HL-60 (cell line): ENCODE data around the gene FMO3.

Experiments used
- DNase-seq, 2 experiments: peaks; one replicate each; pipeline ENCODE4 v3.0.0-alpha.2; 2010 to 2020; ENCODE audit warnings: low read depth in 1 of 2, low spot score in 1 of 2
- H3K27ac ChIP-seq: fragments of 250-450 bp; sonication (Bioruptor Pico); replicated peaks from 2 replicates; pipeline ENCODE4 v1.5.1; 2020; ENCODE audit warnings: mild to moderate bottlenecking, moderate library complexity
- H3K27me3 ChIP-seq: fragments of 250-450 bp; sonication (Bioruptor Pico); 2 replicates; pipeline ENCODE4 v1.5.1; 2021; ENCODE audit warnings: mild to moderate bottlenecking, moderate library complexity; ENCODE audit not compliant: insufficient read depth, poor library complexity, severe bottlenecking
- H3K4me3 ChIP-seq: replicated peaks from 2 replicates; pipeline ENCODE4 v1.5.1; 2011; ENCODE audit warnings: mild to moderate bottlenecking, control low read depth, low read length; ENCODE audit not compliant: insufficient read depth
- GABPA ChIP-seq: IDR thresholded peaks from 2 replicates; pipeline ENCODE4 v1.6.1; 2012; ENCODE audit warnings: low read depth
- POLR2AphosphoS5 ChIP-seq: IDR thresholded peaks from 2 replicates; pipeline ENCODE4 v1.6.1; 2012; ENCODE audit warnings: low read depth
- REST ChIP-seq: IDR thresholded peaks from 2 replicates; pipeline ENCODE4 v1.6.1; 2012; ENCODE audit warnings: low read depth; ENCODE audit not compliant: insufficient replicate concordance
- SPI1 ChIP-seq: IDR thresholded peaks from 2 replicates; pipeline ENCODE4 v1.6.1; 2012; ENCODE audit warnings: low read depth, mild to moderate bottlenecking, borderline replicate concordance
- TF ChIP-seq, protein P1 (sequence below): IDR thresholded peaks from one replicate; pipeline ENCODE4 v1.5.1; 2011; ENCODE audit warnings: low read length, control low read depth, inconsistent platforms; ENCODE audit not compliant: insufficient read depth

The FMO3 gene

DNA sequence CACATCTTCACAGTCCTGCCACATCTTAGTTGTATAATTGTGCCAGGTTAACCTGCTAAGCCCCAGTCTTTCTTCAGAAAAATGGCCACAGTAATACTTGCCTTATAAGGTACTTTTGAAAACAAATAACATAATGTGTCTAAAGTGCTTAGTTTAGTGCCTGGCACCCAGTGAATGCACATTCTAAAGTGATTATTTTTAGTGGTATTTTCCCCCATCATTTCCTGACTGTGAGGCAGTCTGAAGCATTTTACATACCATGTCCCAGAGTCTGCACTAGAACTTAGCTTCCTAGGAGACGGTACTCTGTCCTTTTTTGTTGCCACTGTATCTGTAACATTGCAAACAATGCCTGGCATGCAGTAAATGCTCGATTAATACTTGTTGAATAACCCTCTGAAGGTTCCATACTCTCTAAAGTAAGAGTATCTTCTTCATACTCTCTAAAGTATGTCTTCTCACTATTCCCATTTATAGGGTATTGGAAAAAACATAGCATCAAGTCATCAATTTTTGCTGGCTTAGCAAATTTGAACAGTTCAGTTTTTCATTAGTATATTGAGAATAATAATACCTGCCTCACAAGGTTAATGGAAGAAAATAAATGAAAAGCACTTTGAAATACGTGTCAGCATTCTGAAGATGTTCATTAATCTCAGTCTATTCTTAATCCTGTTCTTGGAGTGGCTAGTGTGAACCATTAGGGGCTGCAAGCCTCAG lies 43.7 kb downstream of the FMO3 start:
- no peak overlapping the region for H3K4me3 ChIP-seq
- TF ChIP-seq, protein P1, sequence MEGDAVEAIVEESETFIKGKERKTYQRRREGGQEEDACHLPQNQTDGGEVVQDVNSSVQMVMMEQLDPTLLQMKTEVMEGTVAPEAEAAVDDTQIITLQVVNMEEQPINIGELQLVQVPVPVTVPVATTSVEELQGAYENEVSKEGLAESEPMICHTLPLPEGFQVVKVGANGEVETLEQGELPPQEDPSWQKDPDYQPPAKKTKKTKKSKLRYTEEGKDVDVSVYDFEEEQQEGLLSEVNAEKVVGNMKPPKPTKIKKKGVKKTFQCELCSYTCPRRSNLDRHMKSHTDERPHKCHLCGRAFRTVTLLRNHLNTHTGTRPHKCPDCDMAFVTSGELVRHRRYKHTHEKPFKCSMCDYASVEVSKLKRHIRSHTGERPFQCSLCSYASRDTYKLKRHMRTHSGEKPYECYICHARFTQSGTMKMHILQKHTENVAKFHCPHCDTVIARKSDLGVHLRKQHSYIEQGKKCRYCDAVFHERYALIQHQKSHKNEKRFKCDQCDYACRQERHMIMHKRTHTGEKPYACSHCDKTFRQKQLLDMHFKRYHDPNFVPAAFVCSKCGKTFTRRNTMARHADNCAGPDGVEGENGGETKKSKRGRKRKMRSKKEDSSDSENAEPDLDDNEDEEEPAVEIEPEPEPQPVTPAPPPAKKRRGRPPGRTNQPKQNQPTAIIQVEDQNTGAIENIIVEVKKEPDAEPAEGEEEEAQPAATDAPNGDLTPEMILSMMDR, result no peak
- TF ChIP-seq REST (no peak), POLR2AphosphoS5 (no peak), GABPA (no peak), SPI1 (no peak)
- no peak for DNase-seq
- no peak overlapping the region for H3K27ac ChIP-seq
- H3K27me3 ChIP-seq, result no peaks in the 10 kb centered on the region

DNA sequence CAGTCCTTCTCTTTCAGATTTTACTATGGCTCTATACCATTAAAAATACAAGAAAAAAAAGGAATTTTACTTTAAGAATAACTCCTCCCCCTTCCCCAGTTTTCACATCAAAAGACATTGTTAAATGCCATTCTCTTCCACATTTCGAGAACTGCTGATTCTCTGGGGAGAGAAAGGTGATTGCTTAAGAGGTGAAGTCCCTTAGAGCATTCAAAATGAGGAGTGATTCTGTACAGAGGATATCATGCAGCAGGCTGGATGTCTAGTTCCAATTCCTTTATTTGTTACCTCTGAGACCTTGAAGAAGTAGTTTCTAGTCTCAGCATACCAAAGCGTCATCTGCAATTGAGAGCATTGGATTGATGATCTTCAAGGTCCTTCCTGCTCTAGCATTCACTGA lies 46.9 kb downstream of the FMO3 start:
- Histone ChIP-seq H3K27ac (no peak overlapping the region), H3K4me3 (no peak overlapping the region), H3K27me3 (no peaks in the 10 kb centered on the region)
- no peak for TF ChIP-seq GABPA
- no peak for TF ChIP-seq POLR2AphosphoS5
- TF ChIP-seq, protein P1, result no peak
- TF ChIP-seq REST, result no peak
- TF ChIP-seq SPI1, result no peak
- DNase-seq, result no peak

DNA sequence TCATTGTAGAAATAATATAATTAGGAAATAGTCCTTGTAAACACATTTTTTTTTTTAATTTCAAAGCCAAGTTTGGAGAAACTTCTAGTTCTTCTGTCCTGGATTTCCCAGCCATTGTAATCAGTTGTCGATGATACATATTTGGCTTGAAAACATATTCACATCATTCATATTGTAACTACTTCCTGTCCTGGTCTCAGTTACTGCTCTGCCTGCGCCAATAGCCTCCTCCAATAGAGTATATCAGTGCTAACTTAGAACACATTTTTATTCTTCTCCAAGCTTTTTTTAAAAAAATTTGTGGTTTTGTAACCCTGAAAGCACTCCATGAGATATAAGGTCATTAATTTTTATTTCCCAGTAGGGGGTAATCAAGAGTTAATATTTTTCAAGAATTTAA lies 48.3 kb downstream of the FMO3 start:
- Histone ChIP-seq H3K27me3 (no peaks in the 10 kb centered on the region), H3K27ac (no peak overlapping the region), H3K4me3 (no peak overlapping the region)
- DNase-seq, result no peak
- TF ChIP-seq GABPA (no peak), REST (no peak), POLR2AphosphoS5 (no peak), SPI1 (no peak)
- TF ChIP-seq, protein P1, result no peak
